Activated naive CD4-positive, alpha-beta T cell treated with anti-CD3 and anti-CD28 coated beads, Interleukin-2, amount 50 U/mL, for 24 hours (primary cell): ENCODE data around the gene RPN1.
"Not testable (repeated sequence)": the region's sequence is repeated elsewhere in the genome, so short reads cannot be mapped to it uniquely, and the experiment has no call there.

Experiments
- H3K27ac Mint-ChIP-seq: one replicate; pipeline ENCODE4 v1.8.0; 2021; ENCODE audit warnings: mild to moderate bottlenecking, mixed read lengths
- H3K27me3 Mint-ChIP-seq: one replicate; pipeline ENCODE4 v1.8.0; 2021; ENCODE audit warnings: mixed read lengths
- H3K36me3 Mint-ChIP-seq: one replicate; pipeline ENCODE4 v1.8.0; 2021; ENCODE audit warnings: mixed read lengths
- H3K4me1 Mint-ChIP-seq: one replicate; pipeline ENCODE4 v1.8.0; 2021; ENCODE audit warnings: mixed read lengths
- H3K4me3 Mint-ChIP-seq: one replicate; pipeline ENCODE4 v1.8.0; 2021; ENCODE audit warnings: mild to moderate bottlenecking, mixed read lengths
- H3K9me3 Mint-ChIP-seq: one replicate; pipeline ENCODE4 v1.8.0; 2021; ENCODE audit warnings: mixed read lengths

The RPN1 gene

GRCh38 chr3:128603811-128604775 lies 46.5 kb downstream of the RPN1 start:
- H3K4me1 Mint-ChIP-seq = no peaks in the 10 kb centered on the region
- H3K36me3 Mint-ChIP-seq = no peaks in the 10 kb centered on the region
- H3K27ac Mint-ChIP-seq = no peak overlapping the region
- H3K27me3 Mint-ChIP-seq = no peaks in the 10 kb centered on the region
- no peaks in the 10 kb centered on the region for H3K9me3 Mint-ChIP-seq
- H3K4me3 Mint-ChIP-seq = no peak overlapping the region

- no peaks in the 10 kb centered on the region for H3K36me3 Mint-ChIP-seq
- no peak overlapping the region for H3K4me3 Mint-ChIP-seq
- H3K27me3 Mint-ChIP-seq = no peaks in the 10 kb centered on the region
- H3K27ac Mint-ChIP-seq = no peak overlapping the region
- no peaks in the 10 kb centered on the region for H3K9me3 Mint-ChIP-seq
- no peaks in the 10 kb centered on the region for H3K4me1 Mint-ChIP-seq
Measured at GRCh38 chr3:128603313-128603712, 47.3 kb downstream of the RPN1 start.

- H3K4me3 Mint-ChIP-seq = no peak overlapping the region
- no peaks in the 10 kb centered on the region for H3K27me3 Mint-ChIP-seq
- no peaks in the 10 kb centered on the region for H3K9me3 Mint-ChIP-seq
- H3K4me1 Mint-ChIP-seq = peaks cover 10% of the 10 kb centered on the region
- H3K27ac Mint-ChIP-seq = no peak overlapping the region
- H3K36me3 Mint-ChIP-seq = no peaks in the 10 kb centered on the region
Measured at GRCh38 chr3:128598884-128599664, 51.5 kb downstream of the RPN1 start.

GRCh38 chr3:128597900-128598299 lies 52.7 kb downstream of the RPN1 start:
- Mint-ChIP-seq H3K9me3 (no peaks in the 10 kb centered on the region), H3K27me3 (no peaks in the 10 kb centered on the region), H3K4me1 (peaks cover 10% of the 10 kb centered on the region), H3K4me3 (no peak overlapping the region), H3K27ac (no peak overlapping the region), H3K36me3 (no peaks in the 10 kb centered on the region)

GRCh38 chr3:128592864-128593263 lies 57.8 kb downstream of the RPN1 start:
- Mint-ChIP-seq H3K4me3 (no peak overlapping the region), H3K9me3 (no peaks in the 10 kb centered on the region), H3K4me1 (peaks cover 30% of the 10 kb centered on the region), H3K27me3 (no peaks in the 10 kb centered on the region), H3K27ac (no peak overlapping the region), H3K36me3 (peaks cover 2% of the 10 kb centered on the region)

GRCh38 chr3:128591738-128592426 lies 58.7 kb downstream of the RPN1 start:
- Mint-ChIP-seq H3K36me3 (peaks cover 2% of the 10 kb centered on the region), H3K27ac (peak overlapping the region; percentile 68), H3K9me3 (no peaks in the 10 kb centered on the region), H3K27me3 (no peaks in the 10 kb centered on the region), H3K4me3 (peak overlapping the region; percentile 56), H3K4me1 (peaks cover 30% of the 10 kb centered on the region)

- peaks cover 2% of the 10 kb centered on the region for H3K36me3 Mint-ChIP-seq
- H3K27ac Mint-ChIP-seq = no peak overlapping the region
- H3K4me3 Mint-ChIP-seq = no peak overlapping the region
- peaks cover 30% of the 10 kb centered on the region for H3K4me1 Mint-ChIP-seq
- H3K27me3 Mint-ChIP-seq = no peaks in the 10 kb centered on the region
- no peaks in the 10 kb centered on the region for H3K9me3 Mint-ChIP-seq
Measured at GRCh38 chr3:128590948-128591347, 59.7 kb downstream of the RPN1 start.

GRCh38 chr3:128589985-128590384 lies 60.6 kb downstream of the RPN1 start:
- not testable (repeated sequence) for H3K27me3 Mint-ChIP-seq, H3K4me3 Mint-ChIP-seq, H3K36me3 Mint-ChIP-seq, H3K9me3 Mint-ChIP-seq
- peak overlapping the region; percentile 21 for H3K27ac Mint-ChIP-seq
- peaks cover 25% of the 10 kb centered on the region for H3K4me1 Mint-ChIP-seq

- no peak overlapping the region for H3K27ac Mint-ChIP-seq
Measured at GRCh38 chr3:128588147-128588546, 62.5 kb downstream of the RPN1 start.

GRCh38 chr3:128587391-128587790 lies 63.2 kb downstream of the RPN1 start:
- H3K27me3 Mint-ChIP-seq = no peaks in the 10 kb centered on the region
- peaks cover 20% of the 10 kb centered on the region for H3K4me1 Mint-ChIP-seq
- H3K27ac Mint-ChIP-seq = no peak overlapping the region
- no peaks in the 10 kb centered on the region for H3K9me3 Mint-ChIP-seq
- H3K4me3 Mint-ChIP-seq = no peak overlapping the region
- peaks cover 2% of the 10 kb centered on the region for H3K36me3 Mint-ChIP-seq

More at GRCh38 chr3:128588147-128588546, 62.5 kb downstream of the RPN1 start:
- H3K36me3 Mint-ChIP-seq = peaks cover 2% of the 10 kb centered on the region
- peak overlapping the region; percentile 26 for H3K4me3 Mint-ChIP-seq
- H3K4me1 Mint-ChIP-seq = peaks cover 20% of the 10 kb centered on the region
- H3K9me3 Mint-ChIP-seq = no peaks in the 10 kb centered on the region
- no peaks in the 10 kb centered on the region for H3K27me3 Mint-ChIP-seq

- H3K27ac Mint-ChIP-seq, H3K9me3 Mint-ChIP-seq, H3K4me3 Mint-ChIP-seq, H3K27me3 Mint-ChIP-seq, H3K36me3 Mint-ChIP-seq: not testable (repeated sequence)
- peaks cover 16% of the 10 kb centered on the region for H3K4me1 Mint-ChIP-seq
Measured at GRCh38 chr3:128586932-128587331, 63.7 kb downstream of the RPN1 start.

GRCh38 chr3:128586391-128586790 lies 64.2 kb downstream of the RPN1 start:
- not testable (repeated sequence) for H3K9me3 Mint-ChIP-seq, H3K27me3 Mint-ChIP-seq, H3K4me3 Mint-ChIP-seq, H3K36me3 Mint-ChIP-seq, H3K27ac Mint-ChIP-seq
- peaks cover 13% of the 10 kb centered on the region for H3K4me1 Mint-ChIP-seq

- Mint-ChIP-seq H3K36me3 (peaks cover 2% of the 10 kb centered on the region), H3K4me3 (no peak overlapping the region), H3K27me3 (peaks cover 2% of the 10 kb centered on the region), H3K4me1 (peaks cover 13% of the 10 kb centered on the region), H3K9me3 (no peaks in the 10 kb centered on the region), H3K27ac (no peak overlapping the region)
Measured at GRCh38 chr3:128585974-128586373, 64.6 kb downstream of the RPN1 start.

GRCh38 chr3:128585189-128585588 lies 65.4 kb downstream of the RPN1 start:
- H3K4me3 Mint-ChIP-seq = no peak overlapping the region
- H3K4me1 Mint-ChIP-seq = peaks cover 13% of the 10 kb centered on the region
- H3K36me3 Mint-ChIP-seq = peaks cover 2% of the 10 kb centered on the region
- no peak overlapping the region for H3K27ac Mint-ChIP-seq
- no peaks in the 10 kb centered on the region for H3K9me3 Mint-ChIP-seq
- H3K27me3 Mint-ChIP-seq = peaks cover 2% of the 10 kb centered on the region

GRCh38 chr3:128584412-128585020 lies 66.1 kb downstream of the RPN1 start:
- Mint-ChIP-seq H3K4me1 (peaks cover 13% of the 10 kb centered on the region), H3K27me3 (peaks cover 2% of the 10 kb centered on the region), H3K9me3 (no peaks in the 10 kb centered on the region), H3K27ac (no peak overlapping the region), H3K36me3 (no peaks in the 10 kb centered on the region), H3K4me3 (no peak overlapping the region)
